MM.1S (cell line): Measurements from ENCODE around the gene STRADA.
A peak's percentile ranks its signal among the peaks of the same experiment; 100 is the strongest.

Experiments used
- DNase-seq: peaks from one replicate; pipeline ENCODE4 v3.0.0-alpha.2; 2015
- H2AFZ ChIP-seq: fragments of 300-600 bp; sonication (generic); 2 replicates; pipeline ENCODE4 v1.6.0; 2016; ENCODE audit warnings: antibody characterized with exemption, low read length
- H3F3A ChIP-seq: fragments of 300-600 bp; sonication (generic); 2 replicates; pipeline ENCODE4 v1.6.1; 2016; ENCODE audit warnings: mild to moderate bottlenecking, antibody characterized with exemption, low read length, moderate library complexity, mixed read lengths; ENCODE audit not compliant: insufficient read depth
- H3K27ac ChIP-seq: fragments of 300-600 bp; sonication (generic); 2 replicates; pipeline ENCODE4 v1.5.1; 2016; ENCODE audit warnings: mild to moderate bottlenecking, low read length
- H3K27me3 ChIP-seq: fragments of 300-600 bp; sonication (generic); replicated peaks from 2 replicates; pipeline ENCODE4 v1.6.0; 2016; ENCODE audit warnings: low read length; ENCODE audit not compliant: insufficient read depth
- H3K36me3 ChIP-seq: fragments of 300-600 bp; sonication (generic); replicated peaks from 2 replicates; pipeline ENCODE4 v1.6.1; 2016; ENCODE audit warnings: mild to moderate bottlenecking, low read length, mixed read lengths; ENCODE audit not compliant: insufficient read depth
- H3K4me1 ChIP-seq: fragments of 300-600 bp; sonication (generic); 2 replicates; pipeline ENCODE4 v1.6.1; 2016; ENCODE audit warnings: low read length, mixed read lengths
- H3K4me2 ChIP-seq: fragments of 300-600 bp; sonication (generic); 2 replicates; pipeline ENCODE4 v1.6.0; 2016; ENCODE audit warnings: low read depth, low read length
- H3K4me3 ChIP-seq: fragments of 300-600 bp; sonication (generic); 2 replicates; pipeline ENCODE4 v1.5.1; 2016; ENCODE audit warnings: low read length, mixed read lengths
- H3K79me2 ChIP-seq: fragments of 300-600 bp; sonication (generic); 2 replicates; pipeline ENCODE4 v1.6.1; 2016; ENCODE audit warnings: mixed run types, low read length, mixed read lengths
- H3K9ac ChIP-seq: fragments of 300-600 bp; sonication (generic); 2 replicates; pipeline ENCODE4 v1.6.1; 2016; ENCODE audit warnings: low read length, mixed read lengths
- H3K9me2 ChIP-seq: fragments of 300-600 bp; sonication (generic); replicated peaks from 2 replicates; pipeline ENCODE4 v1.6.1; 2016; ENCODE audit warnings: mild to moderate bottlenecking, low read length, mixed read lengths; ENCODE audit not compliant: insufficient read depth
- H3K9me3 ChIP-seq: fragments of 300-600 bp; sonication (generic); replicated peaks from 2 replicates; pipeline ENCODE4 v1.6.1; 2016; ENCODE audit warnings: mild to moderate bottlenecking, low read length, mixed read lengths; ENCODE audit not compliant: insufficient read depth
- H4K20me1 ChIP-seq: fragments of 300-600 bp; sonication (generic); 2 replicates; pipeline ENCODE4 v1.6.1; 2016; ENCODE audit warnings: mild to moderate bottlenecking, low read length, moderate library complexity, mixed read lengths; ENCODE audit not compliant: insufficient read depth
- CTCF ChIP-seq: fragments of 300-600 bp; sonication (generic); IDR thresholded peaks from 2 replicates; pipeline ENCODE4 v1.5.1; 2016; ENCODE audit warnings: antibody characterized with exemption, low read length, mixed read lengths
- EZH2 ChIP-seq: fragments of 300-600 bp; sonication (generic); optimal IDR thresholded peaks from 2 replicates; pipeline ENCODE3; 2017; ENCODE audit warnings: low read depth, mild to moderate bottlenecking, antibody characterized with exemption, low read length, mixed read lengths
- EZH2phosphoT487 ChIP-seq: fragments of 300-600 bp; sonication (generic); IDR thresholded peaks from 2 replicates; pipeline ENCODE4 v1.6.1; 2018; ENCODE audit warnings: antibody characterized with exemption, low read length

Gene STRADA

GRCh38 chr17:63774969-63775265 lies 33.3 kb upstream of the STRADA start:
- H3K4me2 ChIP-seq = peak overlapping the region; percentile 61
- H3K27ac ChIP-seq = no peak overlapping the region; the same call in 1 of the 2 replicates
- H3K27me3 ChIP-seq = no peaks in the 10 kb centered on the region
- no peaks in the 10 kb centered on the region for H3K9me2 ChIP-seq
- H3F3A ChIP-seq = peaks cover 14% of the 10 kb centered on the region
- H4K20me1 ChIP-seq = peaks cover 10% of the 10 kb centered on the region
- peaks cover 3% of the 10 kb centered on the region; the same call in 1 of the 2 replicates for H3K36me3 ChIP-seq
- peaks cover 92% of the 10 kb centered on the region for H3K79me2 ChIP-seq
- H3K4me3 ChIP-seq = peak overlapping the region; percentile 93
- peak overlapping the region; percentile 87 for H3K9ac ChIP-seq
- H3K9me3 ChIP-seq = no peaks in the 10 kb centered on the region
- peaks cover 12% of the 10 kb centered on the region; the same call in 1 of the 2 replicates for H3K4me1 ChIP-seq
- TF ChIP-seq EZH2phosphoT487 (no peak), CTCF (no peak), EZH2 (no peak)
- no peak overlapping the region for H2AFZ ChIP-seq
- DNase-seq = peak; percentile 36

GRCh38 chr17:63774141-63774968 lies 32.8 kb upstream of the STRADA start, which contains the start of gene DDX42:
Gene DDX42, plus strand, starts transcription at chr17:63774170. Its CDS starts 12,880 bp downstream, at chr17:63787050.
- H3F3A ChIP-seq = peaks cover 14% of the 10 kb centered on the region
- no peaks in the 10 kb centered on the region for H3K27me3 ChIP-seq
- no peaks in the 10 kb centered on the region for H3K9me3 ChIP-seq
- peaks cover 3% of the 10 kb centered on the region; the same call in 1 of the 2 replicates for H3K36me3 ChIP-seq
- H3K9ac ChIP-seq = peak within 1 kb of the TSS; percentile 87
- peaks cover 92% of the 10 kb centered on the region for H3K79me2 ChIP-seq
- DNase-seq = no peak
- peak within 1 kb of the TSS; percentile 93 for H3K27ac ChIP-seq
- peaks cover 4% of the 10 kb centered on the region for H4K20me1 ChIP-seq
- no peaks in the 10 kb centered on the region for H3K9me2 ChIP-seq
- peak within 1 kb of the TSS; percentile 63 for H3K4me2 ChIP-seq
- H3K4me3 ChIP-seq = peak within 1 kb of the TSS; percentile 93
- TF ChIP-seq EZH2 (no peak), CTCF (peak; percentile 8; the same call in 1 of the 2 replicates)
- H2AFZ ChIP-seq = peak within 1 kb of the TSS; percentile 90
- peaks cover 12% of the 10 kb centered on the region; the same call in 1 of the 2 replicates for H3K4me1 ChIP-seq

- Histone ChIP-seq H3K79me2 (peaks cover 92% of the 10 kb centered on the region), H3F3A (peaks cover 14% of the 10 kb centered on the region), H2AFZ (peak within 1 kb of the TSS; percentile 90), H3K9me2 (no peaks in the 10 kb centered on the region), H3K27me3 (no peaks in the 10 kb centered on the region), H3K4me2 (peak within 1 kb of the TSS; percentile 63), H4K20me1 (0 out of 2 replicates have a peak, but pooled peaks cover 3% of the 10 kb centered on the region), H3K27ac (peak within 1 kb of the TSS; percentile 93), H3K4me1 (peaks cover 12% of the 10 kb centered on the region; the same call in 1 of the 2 replicates), H3K9me3 (no peaks in the 10 kb centered on the region), H3K4me3 (peak within 1 kb of the TSS; percentile 93), H3K9ac (peak within 1 kb of the TSS; percentile 87), H3K36me3 (0 out of 2 replicates have a peak, but pooled peaks cover 3% of the 10 kb centered on the region)
- TF ChIP-seq CTCF (no peak), EZH2phosphoT487 (no peak), EZH2 (no peak)
- peak; percentile 99 for DNase-seq
Observed at GRCh38 chr17:63773272-63774140, 31.9 kb upstream of the STRADA start, which contains the start of gene CCDC47. Gene CCDC47, minus strand, starts transcription at chr17:63773597. Its CDS starts 7,422 bp downstream, at chr17:63766175.
